ENCODE results near the gene ECSIT. TPM values are rescaled to one million over a fixed set of nuclear protein-coding genes. Genes with fewer than 3 reads are reported as not detected.
A peak's percentile ranks its signal among the peaks of the same experiment; 100 is the strongest.

Gene ECSIT
- total and polyA plus RNA-seq, 7 donors = 84.3 to 196 (median 113) TPM

DNA sequence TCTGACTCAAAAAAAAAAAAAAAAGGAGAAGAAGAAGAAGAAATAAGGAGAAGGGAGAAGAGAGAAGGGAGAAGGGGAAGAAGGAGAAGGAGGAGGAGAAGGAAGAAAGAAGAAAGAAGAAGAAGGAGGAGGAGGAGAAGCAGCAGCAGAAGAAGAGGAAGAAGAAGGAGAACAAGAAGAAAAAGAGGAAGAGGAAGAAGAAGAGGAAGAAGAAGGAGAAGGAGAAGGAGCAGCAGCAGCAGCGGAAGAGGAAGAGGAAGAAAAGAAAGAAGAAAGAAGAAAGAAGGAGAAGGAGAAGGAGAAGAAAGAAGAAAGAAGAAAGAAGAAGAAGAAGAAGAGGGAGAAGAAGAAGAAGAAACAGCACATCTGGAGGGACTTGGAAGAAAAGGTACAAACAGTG lies 5.6 kb upstream of the ECSIT start:
- intact Hi-C loops (cut with DNase I) = no loop called here
- H3K27me3 ChIP-seq (ENCODE audit: insufficient read depth in 3 of 3, low read length in 2 of 3) = no peaks in the 10 kb centered on the region
- DNase-seq = no peak
- peak overlapping the region; percentile 85 for H3K27ac ChIP-seq
- H3K4me3 ChIP-seq = no peak overlapping the region
- no peak for ATAC-seq
- H3K9me3 ChIP-seq = no peaks in the 10 kb centered on the region
- no peaks in the 10 kb centered on the region for H3K4me1 ChIP-seq
- H3K36me3 ChIP-seq (ENCODE audit: insufficient read depth in 1 of 2, low read depth in 1 of 2) = no peaks in the 10 kb centered on the region
- TF ChIP-seq, protein P1, sequence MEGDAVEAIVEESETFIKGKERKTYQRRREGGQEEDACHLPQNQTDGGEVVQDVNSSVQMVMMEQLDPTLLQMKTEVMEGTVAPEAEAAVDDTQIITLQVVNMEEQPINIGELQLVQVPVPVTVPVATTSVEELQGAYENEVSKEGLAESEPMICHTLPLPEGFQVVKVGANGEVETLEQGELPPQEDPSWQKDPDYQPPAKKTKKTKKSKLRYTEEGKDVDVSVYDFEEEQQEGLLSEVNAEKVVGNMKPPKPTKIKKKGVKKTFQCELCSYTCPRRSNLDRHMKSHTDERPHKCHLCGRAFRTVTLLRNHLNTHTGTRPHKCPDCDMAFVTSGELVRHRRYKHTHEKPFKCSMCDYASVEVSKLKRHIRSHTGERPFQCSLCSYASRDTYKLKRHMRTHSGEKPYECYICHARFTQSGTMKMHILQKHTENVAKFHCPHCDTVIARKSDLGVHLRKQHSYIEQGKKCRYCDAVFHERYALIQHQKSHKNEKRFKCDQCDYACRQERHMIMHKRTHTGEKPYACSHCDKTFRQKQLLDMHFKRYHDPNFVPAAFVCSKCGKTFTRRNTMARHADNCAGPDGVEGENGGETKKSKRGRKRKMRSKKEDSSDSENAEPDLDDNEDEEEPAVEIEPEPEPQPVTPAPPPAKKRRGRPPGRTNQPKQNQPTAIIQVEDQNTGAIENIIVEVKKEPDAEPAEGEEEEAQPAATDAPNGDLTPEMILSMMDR (IDR thresholded peaks at IDR 0.05) = no peak
- WGBS, 3 donors = 90 to 93% (median 92%) methylated on average over 1 of the region's 1 CpG

DNA sequence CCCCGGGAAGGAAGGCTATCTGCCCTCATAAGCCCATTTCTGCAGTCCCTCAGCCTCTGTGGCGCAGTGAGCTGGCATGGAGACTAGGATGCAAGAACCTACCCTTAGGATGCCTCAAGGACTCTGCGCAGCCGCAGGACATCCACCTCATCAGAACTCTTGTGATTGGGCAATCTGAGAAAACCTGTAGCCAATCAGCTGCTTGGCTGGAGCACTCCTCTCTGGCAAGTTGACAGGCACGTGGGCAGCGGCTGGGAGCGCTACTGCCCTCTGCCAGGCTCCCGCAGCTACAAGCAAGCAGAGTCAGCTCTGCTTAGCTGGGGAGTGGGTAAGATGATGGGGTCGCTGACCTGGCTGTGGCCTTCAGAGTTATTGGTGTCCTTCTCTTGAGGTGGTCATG lies 1.5 kb upstream of the ECSIT start:
- no peak overlapping the region for H3K27ac ChIP-seq
- intact Hi-C loops (cut with DNase I) = no loop called here

DNA sequence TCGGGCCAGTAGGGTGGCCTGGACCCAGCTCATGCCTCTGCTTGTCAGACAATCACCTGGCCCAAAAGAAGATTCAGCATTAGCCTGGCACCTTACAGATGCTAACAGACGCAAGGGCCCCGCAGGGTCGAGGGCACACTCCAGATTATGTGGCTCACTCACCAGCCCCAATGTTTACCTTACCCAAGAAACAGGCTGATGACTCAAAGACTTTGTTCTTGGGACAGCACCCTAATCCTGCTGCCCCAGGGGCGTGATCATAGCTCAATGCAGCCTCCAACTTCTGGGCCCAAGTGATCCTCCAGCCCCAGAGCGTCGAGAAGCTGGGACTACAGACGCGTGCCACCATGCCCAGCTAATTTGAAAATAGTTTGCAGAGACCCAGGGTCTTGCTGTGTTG lies 9.8 kb downstream of the ECSIT start:
- no peak for DNase-seq
- TF ChIP-seq, protein P1 (IDR thresholded peaks at IDR 0.05) = no peak
- intact Hi-C loops (cut with DNase I) = no loop called here
- 93 to 95% (median 93%) methylated on average over 9 of the region's 9 CpGs for WGBS, 3 donors
- no peak overlapping the region for H3K27ac ChIP-seq
- peaks cover 6 to 93% of the 10 kb centered on the region in 2 donors for H3K36me3 ChIP-seq (ENCODE audit: insufficient read depth in 1 of 2, low read depth in 1 of 2)
- no peaks in the 10 kb centered on the region for H3K27me3 ChIP-seq (ENCODE audit: insufficient read depth in 3 of 3, low read length in 2 of 3)
- H3K9me3 ChIP-seq = no peaks in the 10 kb centered on the region
- no peak overlapping the region for H3K4me3 ChIP-seq
- no peak for ATAC-seq
- H3K4me1 ChIP-seq = no peaks in the 10 kb centered on the region

More for the DNA sequence above, 1.5 kb upstream of the ECSIT start:
- TF ChIP-seq, protein P1 (IDR thresholded peaks at IDR 0.05) = peak; percentile 17
- Histone ChIP-seq H3K4me1 (peaks cover 14% of the 10 kb centered on the region), H3K27me3 (ENCODE audit: insufficient read depth in 3 of 3, low read length in 2 of 3) (no peaks in the 10 kb centered on the region), H3K4me3 (no peak overlapping the region), H3K36me3 (ENCODE audit: insufficient read depth in 1 of 2, low read depth in 1 of 2) (peaks cover 2 to 11% of the 10 kb centered on the region in 2 donors), H3K9me3 (no peaks in the 10 kb centered on the region)
- ATAC-seq (peak; percentile 33 to 64 (median 48)), DNase-seq (peak; percentile 70 to 86)
- WGBS, 3 donors = 22 to 26% (median 25%) methylated on average over 9 of the region's 9 CpGs

DNA sequence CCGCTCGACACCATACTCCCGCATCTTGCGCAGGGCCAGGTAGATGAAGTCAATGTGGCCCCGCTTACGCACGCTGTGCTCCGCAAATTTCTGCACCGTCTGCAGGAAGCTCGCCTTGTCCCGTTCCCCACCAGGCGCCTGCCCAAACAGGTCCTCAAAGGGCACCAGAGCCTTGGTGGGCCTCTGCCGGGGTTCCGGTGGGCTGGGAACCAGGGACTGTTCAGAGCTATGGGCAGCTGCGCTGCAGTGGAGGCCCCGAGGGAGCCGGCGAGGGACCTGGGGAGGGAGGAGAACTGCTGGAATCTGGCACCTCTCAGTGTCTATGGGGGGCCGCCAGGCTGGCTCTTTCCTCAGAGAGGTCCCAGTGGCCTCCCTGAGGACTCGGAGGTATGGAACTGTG lies 15.0 kb downstream of the ECSIT start:
- Histone ChIP-seq H3K27ac (no peak overlapping the region), H3K27me3 (ENCODE audit: insufficient read depth in 3 of 3, low read length in 2 of 3) (no peaks in the 10 kb centered on the region), H3K4me1 (no peaks in the 10 kb centered on the region), H3K36me3 (ENCODE audit: insufficient read depth in 1 of 2, low read depth in 1 of 2) (peaks cover 6 to 84% of the 10 kb centered on the region in 2 donors), H3K9me3 (no peaks in the 10 kb centered on the region), H3K4me3 (no peak overlapping the region)
- DNase-seq (no peak), ATAC-seq (peak in 1 of 4 donors; percentile 21)
- TF ChIP-seq, protein P1 (IDR thresholded peaks at IDR 0.05) = no peak
- intact Hi-C loops (cut with DNase I) = no loop called here
- WGBS, 3 donors = 92 to 97% (median 93%) methylated on average over 20 of the region's 20 CpGs

DNA sequence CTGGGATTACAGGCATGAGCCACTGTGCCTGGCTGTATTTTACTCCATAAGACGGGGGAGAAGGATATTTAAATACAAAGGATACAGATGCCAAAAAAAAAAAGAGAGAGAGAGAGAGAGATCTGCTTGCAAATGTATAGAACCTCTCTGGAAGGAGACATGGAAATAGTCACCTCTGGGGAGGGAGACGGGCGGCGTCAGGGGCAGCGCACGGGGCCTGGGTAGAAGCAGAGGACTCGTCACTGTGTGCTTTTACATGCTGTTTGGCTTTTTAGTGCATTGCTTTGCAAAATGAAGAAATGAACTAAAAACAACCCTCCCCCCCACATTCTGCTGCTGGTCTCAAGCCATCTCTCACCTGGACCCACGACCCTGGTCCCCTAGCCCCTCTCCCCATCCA lies 18.5 kb downstream of the ECSIT start:
- Histone ChIP-seq H3K9me3 (no peaks in the 10 kb centered on the region), H3K36me3 (ENCODE audit: insufficient read depth in 1 of 2, low read depth in 1 of 2) (peaks cover 2 to 55% of the 10 kb centered on the region in 2 donors), H3K4me3 (no peak overlapping the region), H3K4me1 (peaks cover 4% of the 10 kb centered on the region), H3K27ac (no peak overlapping the region), H3K27me3 (ENCODE audit: insufficient read depth in 3 of 3, low read length in 2 of 3) (no peaks in the 10 kb centered on the region)
- DNase-seq (no peak), ATAC-seq (no peak)
- intact Hi-C loops (cut with DNase I) = no loop called here
- TF ChIP-seq, protein P1 (IDR thresholded peaks at IDR 0.05) = no peak
- 89 to 95% (median 94%) methylated on average over 8 of the region's 8 CpGs for WGBS, 3 donors
